Sciatic nerve (tissue), 2 donors: Measurements from ENCODE around the gene SLC16A7. TPM values are rescaled to one million over a fixed set of nuclear protein-coding genes. Genes with fewer than 3 reads are reported as not detected.
"Not testable (repeated sequence)": the region's sequence is repeated elsewhere in the genome, so short reads cannot be mapped to it uniquely, and the experiment has no call there.

Source experiments
- ATAC-seq: fragments of 200-7000 bp; cut with Tn5 transposase; one replicate; pipeline ENCODE4 v1.9.1; 2020; ENCODE audit warnings: mild to moderate bottlenecking, moderate library complexity
- DNase-seq: peaks from one replicate; pipeline ENCODE4 v3.0.0-alpha.2; 2020; ENCODE audit warnings: low spot score
- intact Hi-C: fragments of 100-400 bp; cut with DNase I; formaldehyde crosslinking; loops from one replicate; pipeline ENCODE4 v1.14.2; 2022
- total RNA-seq: library from RNA; stranded (reverse); fragmentation: NEBNext Ultra II Directional; extraction: Animal tissue kit (Norgen Biotek cat#: 25700); gene quantifications from one replicate; pipeline ENCODE4 v1.2.1, GENCODE V29; 2021
- donor health status: DM: no; HTN: no; CAD: no.
- donor health status: DM: no; HTN: no; CAD: no.

Gene SLC16A7
- total RNA-seq, 1 donor from 2014 or later = 23.2 TPM

DNA sequence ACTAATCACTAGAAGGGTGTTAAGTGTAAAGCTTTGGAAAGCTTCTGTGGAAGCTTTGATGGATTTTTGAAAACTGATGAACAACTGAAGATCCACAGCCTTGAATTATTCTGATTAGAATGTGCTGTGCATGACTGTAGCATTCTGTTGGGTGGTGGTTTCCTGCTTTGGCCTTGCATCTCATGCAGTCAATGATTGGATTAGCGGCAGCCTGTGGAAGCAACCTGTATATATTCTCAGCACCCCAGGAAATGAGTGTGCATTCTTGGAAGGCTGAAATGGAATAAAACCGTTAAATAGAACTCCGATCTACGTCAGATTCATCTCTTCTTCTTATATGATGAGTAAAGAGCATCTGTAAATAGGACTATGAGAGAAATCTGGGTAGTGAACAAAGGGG lies 120.2 kb downstream of the SLC16A7 start:
- intact Hi-C loops = no loop called here
- DNase-seq (no peak), ATAC-seq (no peak)

DNA sequence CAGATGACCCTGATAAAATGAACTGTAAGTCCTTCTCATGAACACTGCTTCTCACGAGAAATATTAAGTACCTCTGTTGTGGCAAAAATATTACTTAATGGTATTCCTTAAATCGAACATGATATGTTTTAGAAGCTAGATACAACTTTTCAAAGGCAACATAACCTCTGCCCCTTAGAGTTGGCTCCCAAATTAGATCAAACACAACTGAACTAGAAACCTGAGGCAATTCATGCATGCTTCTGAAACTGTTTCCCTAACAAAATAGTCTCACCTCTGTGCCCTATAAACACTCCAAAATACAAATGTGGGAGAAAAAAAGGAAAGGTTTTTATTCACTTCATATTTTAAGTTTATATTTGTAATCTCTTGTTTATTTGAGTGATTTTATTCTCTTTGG lies 121.6 kb downstream of the SLC16A7 start:
- DNase-seq = no peak
- no peak for ATAC-seq
- intact Hi-C loops = no loop called here

DNA sequence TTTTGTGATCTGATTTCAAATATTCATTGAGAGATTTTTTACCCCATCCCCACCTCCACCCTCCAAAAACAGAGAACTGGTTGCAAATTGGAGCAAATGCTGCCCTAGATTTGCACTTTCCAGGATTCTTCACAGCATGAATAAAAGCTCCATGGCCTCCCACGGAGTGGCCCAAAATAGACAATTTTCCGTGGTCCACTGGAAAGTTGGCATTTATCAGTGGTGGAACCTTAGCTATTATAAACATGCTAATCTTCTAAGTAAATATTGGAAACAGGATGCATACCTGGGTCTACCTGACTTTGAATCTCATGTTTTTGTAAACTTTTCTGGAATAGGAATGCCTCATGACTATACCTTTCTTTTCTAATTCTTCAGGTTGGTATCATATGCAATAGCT lies 123.9 kb downstream of the SLC16A7 start:
- no peak for ATAC-seq
- DNase-seq = no peak
- intact Hi-C loops = no loop called here

DNA sequence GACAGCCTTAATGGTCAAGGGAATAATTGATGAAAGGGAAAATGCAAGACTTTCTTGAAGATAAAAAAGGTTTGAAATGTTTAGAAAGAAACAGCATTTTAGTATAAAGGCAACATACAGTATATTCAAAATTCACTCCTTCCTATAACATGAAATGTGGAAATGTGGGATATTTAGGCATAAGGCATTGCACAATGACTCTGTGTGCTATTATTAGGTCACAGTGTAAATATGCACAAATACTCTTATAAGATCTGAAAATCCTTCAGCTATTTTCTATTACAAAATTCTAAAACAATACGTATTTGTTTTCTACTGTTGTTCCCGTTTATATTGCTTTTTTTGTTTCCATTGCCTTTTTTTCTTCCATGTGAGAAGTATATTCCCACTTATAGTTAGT lies 127.7 kb downstream of the SLC16A7 start:
- ATAC-seq (no peak), DNase-seq (no peak)
- intact Hi-C loops = no loop called here

DNA sequence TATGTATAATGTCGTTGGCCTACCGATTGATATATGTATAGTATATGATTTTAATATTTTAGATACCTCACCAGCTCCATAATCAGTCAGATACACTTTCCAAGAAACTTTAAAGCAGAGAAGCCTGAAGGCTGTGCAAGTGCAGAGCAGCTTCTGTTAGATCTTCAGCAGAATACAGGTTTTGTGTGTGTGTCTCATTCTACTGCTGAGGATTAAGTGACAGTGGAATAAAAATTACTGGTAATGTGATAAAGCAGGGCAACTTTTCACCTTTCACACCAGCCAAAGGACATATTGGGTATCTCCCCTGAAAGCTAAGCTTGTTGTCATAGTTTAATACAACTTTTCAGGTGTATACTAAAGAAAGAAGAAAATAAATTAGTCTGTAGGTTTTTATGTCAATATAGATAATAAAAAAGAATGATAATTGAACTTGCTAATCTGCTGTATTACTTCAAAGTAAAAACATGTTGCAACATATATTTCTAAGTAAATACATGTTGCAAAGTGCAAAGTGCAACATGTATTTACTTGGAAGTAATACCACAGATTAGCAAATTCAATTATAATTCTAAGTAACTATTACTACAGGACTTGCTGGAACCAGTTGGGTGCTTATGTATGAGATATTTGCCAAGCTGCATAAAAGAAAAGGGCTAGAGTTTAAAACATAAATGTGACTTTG lies 128.3 kb downstream of the SLC16A7 start:
- intact Hi-C loops = no loop called here
- no peak for ATAC-seq

DNA sequence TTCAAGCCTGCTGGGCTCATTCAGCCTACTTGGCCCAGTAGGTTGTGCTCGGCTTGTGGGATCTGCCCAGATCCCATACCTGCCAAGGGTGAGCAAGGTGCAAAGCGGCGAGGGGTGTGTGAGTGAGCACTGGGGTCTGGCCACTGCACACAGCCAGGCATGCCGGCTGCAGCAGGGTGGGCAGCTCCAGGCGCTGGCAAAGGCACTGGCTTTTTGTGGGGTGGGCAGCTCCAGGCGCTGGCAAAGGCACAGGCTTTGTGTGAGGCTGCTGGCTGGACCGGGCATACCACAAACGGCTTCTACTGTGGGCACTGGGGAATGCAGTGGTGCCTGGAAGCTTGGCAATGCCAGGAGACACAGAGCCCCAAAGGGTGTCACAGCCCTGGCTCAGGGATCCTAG lies 137.4 kb downstream of the SLC16A7 start:
- ATAC-seq = no peak
- intact Hi-C loops = no loop called here
- DNase-seq = no peak

More for the DNA sequence above, 128.3 kb downstream of the SLC16A7 start:
- DNase-seq = no peak

DNA sequence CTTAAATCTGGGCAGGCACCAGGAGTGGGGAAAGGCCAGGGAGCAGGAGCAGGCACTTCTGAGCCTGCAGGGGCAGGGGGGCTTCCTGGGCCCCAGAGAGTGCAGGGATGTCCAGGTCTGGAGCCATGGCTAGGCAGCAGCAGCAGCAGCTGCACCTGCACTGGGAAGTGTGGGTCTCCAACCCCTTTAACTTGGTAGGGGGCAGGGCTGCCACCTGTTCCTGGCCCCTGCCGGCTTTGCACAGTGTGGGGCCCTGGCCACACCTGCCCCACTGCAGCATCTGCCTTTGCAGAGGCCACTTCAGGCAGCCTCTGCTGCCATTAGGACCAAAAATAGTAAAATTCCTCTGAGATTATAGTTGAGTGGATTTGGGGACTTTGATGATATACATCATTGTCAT lies 138.5 kb downstream of the SLC16A7 start:
- ATAC-seq = no peak
- DNase-seq = no peak
- intact Hi-C loops = no loop called here

GRCh38 chr12:59735231-59735630 lies 139.4 kb downstream of the SLC16A7 start:
- DNase-seq = no peak
- intact Hi-C loops = no loop called here
- ATAC-seq = no peak

DNA sequence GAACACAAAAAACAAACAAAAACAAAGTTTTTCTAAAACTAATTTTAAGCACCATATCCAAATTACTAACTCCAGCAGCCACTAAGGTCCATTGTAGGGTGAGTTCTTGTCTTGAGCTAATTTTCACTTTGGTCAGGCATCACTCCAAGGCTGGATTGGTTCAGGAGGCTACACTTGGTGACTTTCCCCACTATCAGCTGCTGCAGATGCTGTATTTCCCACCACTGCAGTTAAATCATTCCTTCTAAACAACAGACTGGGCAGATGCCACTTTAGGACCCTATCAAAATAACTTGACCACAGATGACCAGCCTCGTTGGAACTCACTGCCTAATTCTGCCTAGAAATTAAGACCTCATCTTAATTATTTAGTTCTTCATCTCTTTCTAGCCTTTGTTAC lies 140.5 kb downstream of the SLC16A7 start:
- DNase-seq (no peak), ATAC-seq (no peak)
- intact Hi-C loops = no loop called here

GRCh38 chr12:59736786-59737185 lies 141.0 kb downstream of the SLC16A7 start:
- no peak for ATAC-seq

DNA sequence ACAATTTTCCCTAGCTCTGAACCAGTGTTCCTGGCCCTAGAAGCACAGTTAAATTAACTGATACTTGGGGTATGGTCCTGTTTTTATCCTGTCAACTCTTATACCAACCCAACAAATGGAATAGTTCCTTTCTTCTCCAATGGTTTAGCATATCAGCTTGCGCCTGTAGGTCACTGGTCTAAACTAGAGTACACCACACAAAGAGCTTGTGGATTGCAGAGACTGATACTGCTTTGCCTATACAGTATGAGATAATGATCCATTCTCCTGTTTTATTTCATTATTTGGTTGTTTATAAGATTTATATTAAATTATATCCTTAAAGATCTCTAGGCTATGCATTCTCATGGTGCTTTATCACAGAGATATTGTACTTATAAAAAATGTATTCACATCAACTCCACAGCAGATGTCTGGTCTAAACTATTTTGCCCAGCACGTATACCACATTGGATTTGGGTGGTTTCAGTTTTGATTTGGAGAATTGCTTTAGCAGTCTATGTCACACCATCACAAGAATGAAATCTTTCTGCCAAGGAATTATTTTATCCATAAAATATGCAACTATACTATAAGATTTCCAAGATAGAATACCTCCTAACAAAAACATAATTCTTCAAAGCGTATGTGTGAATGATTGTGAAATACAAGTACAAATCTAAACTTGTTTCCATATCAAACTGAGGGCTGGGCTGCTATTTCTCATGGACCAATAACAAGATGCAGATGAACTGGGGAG lies 142.1 kb downstream of the SLC16A7 start:
- ATAC-seq = no peak
- intact Hi-C loops = no loop called here
- DNase-seq = no peak

More at GRCh38 chr12:59736786-59737185, 141.0 kb downstream of the SLC16A7 start:
- intact Hi-C loops = no loop called here
- DNase-seq = no peak

DNA sequence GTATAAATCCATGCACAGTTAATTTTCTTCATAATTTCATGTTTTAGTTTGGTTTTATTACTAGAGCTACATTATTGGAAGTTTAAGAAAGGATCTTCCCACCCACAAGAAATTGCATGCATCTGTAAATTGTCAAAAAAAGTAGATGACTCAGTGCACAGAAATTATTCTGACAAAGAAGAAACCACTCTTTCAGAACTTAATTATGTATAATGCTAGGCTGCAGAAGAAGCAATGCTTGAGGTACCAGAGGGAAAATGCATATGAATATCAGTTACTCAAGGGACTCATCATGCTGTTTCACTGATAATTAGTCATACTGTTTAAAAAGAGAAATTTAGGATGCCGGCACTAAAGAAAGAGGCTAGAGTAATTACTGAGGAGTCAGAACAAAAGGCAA lies 147.0 kb downstream of the SLC16A7 start:
- DNase-seq (no peak), ATAC-seq (no peak)
- intact Hi-C loops = no loop called here

GRCh38 chr12:59744564-59744963 lies 148.7 kb downstream of the SLC16A7 start:
- DNase-seq = no peak
- intact Hi-C loops = no loop called here
- ATAC-seq = no peak

DNA sequence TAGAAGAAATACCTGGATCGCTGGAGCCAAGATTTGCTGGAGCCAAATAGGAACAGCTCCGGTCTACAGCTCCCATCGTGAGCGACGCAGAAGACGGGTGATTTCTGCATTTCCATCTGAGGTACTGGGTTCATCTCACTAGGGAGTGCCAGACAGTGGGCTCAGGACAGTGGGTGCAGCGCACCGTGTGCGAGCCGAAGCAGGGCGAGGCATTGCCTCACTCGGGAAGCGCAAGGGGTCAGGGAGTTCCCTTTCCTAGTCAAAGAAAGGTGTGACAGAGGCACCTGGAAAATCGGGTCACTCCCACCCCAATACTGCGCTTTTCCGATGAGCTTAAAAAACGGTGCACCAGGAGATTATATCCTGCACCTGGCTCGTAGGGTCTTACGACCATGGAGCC lies 155.3 kb downstream of the SLC16A7 start:
- intact Hi-C loops, DNase-seq, ATAC-seq: not testable (repeated sequence)

DNA sequence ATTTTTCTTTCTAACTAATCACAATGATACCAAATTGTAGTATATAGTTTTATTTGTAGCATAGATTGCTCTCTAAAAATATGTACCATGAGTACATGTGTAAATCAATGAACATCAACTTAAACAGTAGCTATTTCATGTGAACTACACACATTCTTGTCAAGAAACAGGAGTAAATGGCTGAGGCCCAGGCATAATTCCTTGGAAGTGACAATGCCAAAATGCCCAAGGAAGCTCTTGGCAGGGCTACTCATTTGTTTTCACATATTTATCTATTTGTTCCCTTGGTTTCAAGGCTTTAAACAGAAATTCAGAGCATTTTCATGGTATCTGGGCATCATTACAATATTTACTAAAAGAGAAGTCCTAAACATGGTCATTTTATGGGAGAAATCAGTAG lies 165.7 kb downstream of the SLC16A7 start:
- intact Hi-C loops = no loop called here
- DNase-seq (no peak), ATAC-seq (no peak)

GRCh38 chr12:59763835-59764234 lies 168.0 kb downstream of the SLC16A7 start:
- intact Hi-C loops = no loop called here
- DNase-seq = no peak
- no peak for ATAC-seq

GRCh38 chr12:59768031-59768430 lies 172.2 kb downstream of the SLC16A7 start:
- intact Hi-C loops = no loop called here
- DNase-seq = no peak
- no peak for ATAC-seq

DNA sequence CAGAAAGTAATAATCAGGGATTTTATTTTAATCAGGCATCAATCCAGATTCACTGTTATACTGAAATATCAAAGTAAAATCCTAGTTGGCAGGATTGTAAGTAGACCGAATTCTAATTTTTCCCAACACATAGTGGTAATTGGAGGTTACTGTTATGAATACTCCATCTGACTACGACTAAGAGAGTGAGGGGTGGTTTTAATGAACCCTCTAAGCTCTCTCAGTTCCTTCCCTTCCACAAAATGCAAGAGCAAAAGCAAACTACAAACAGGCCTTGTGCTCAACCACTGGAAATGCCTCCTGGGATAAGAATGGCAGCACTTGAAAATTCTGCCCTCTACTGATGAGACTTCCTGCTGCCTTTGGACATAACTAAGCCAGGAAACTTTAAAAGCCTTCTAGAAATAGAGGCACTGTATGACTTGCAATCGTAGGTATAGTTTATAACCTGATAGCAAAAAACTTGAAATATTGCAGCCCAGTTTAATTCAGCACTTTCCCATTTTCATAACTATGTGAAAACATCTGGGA lies 184.8 kb downstream of the SLC16A7 start:
- DNase-seq = no peak
- intact Hi-C loops = no loop called here
- no peak for ATAC-seq

GRCh38 chr12:59787610-59788009 lies 191.8 kb downstream of the SLC16A7 start:
- no peak for ATAC-seq
- no peak for DNase-seq
- intact Hi-C loops = loop anchor here (5.0 kb wide), 1 partner anchor 520 kb away; no protein-coding TSS in a partner anchor

- intact Hi-C loops = no loop called here
- DNase-seq (peak; percentile 45), ATAC-seq (no peak)
Measured at GRCh38 chr12:59792647-59793046, 196.8 kb downstream of the SLC16A7 start.
